ENCODE results near the gene ILF2. TPM values are rescaled to one million over a fixed set of nuclear protein-coding genes. Genes with fewer than 3 reads are reported as not detected.
"Not testable (repeated sequence)": the region's sequence is repeated elsewhere in the genome, so short reads cannot be mapped to it uniquely, and the experiment has no call there.

Gene ILF2
- total and polyA plus RNA-seq, 2 experiments from 2014 or later = 173 to 178 TPM

- Histone ChIP-seq H3K4me2 (no peak overlapping the region), H3K9me3 (ENCODE audit: low read depth) (no peaks in the 10 kb centered on the region), H4K20me1 (ENCODE audit: insufficient read depth, poor library complexity, severe bottlenecking) (peaks cover 14% of the 10 kb centered on the region), H3K27ac (peak overlapping the region; percentile 39), H3K4me3 (no peak overlapping the region), H3K27me3 (no peaks in the 10 kb centered on the region), H3K9me2 (replicated peaks; ENCODE audit: insufficient read depth) (no peaks in the 10 kb centered on the region), H3K4me1 (ENCODE audit: insufficient read depth) (peaks cover 11% of the 10 kb centered on the region), H2AFZ (no peak overlapping the region), H3K36me3 (replicated peaks; ENCODE audit: insufficient read depth, low read depth) (peaks cover 19% of the 10 kb centered on the region), H3K79me2 (peaks cover 44% of the 10 kb centered on the region)
- DNase-seq (ENCODE audit: low spot score) = no peak
- TF ChIP-seq EZH2phosphoT487 (IDR thresholded peaks at IDR 0.05; ENCODE audit: low read depth, severe bottlenecking, unreplicated experiment) = no peak
- TF ChIP-seq, protein P1, sequence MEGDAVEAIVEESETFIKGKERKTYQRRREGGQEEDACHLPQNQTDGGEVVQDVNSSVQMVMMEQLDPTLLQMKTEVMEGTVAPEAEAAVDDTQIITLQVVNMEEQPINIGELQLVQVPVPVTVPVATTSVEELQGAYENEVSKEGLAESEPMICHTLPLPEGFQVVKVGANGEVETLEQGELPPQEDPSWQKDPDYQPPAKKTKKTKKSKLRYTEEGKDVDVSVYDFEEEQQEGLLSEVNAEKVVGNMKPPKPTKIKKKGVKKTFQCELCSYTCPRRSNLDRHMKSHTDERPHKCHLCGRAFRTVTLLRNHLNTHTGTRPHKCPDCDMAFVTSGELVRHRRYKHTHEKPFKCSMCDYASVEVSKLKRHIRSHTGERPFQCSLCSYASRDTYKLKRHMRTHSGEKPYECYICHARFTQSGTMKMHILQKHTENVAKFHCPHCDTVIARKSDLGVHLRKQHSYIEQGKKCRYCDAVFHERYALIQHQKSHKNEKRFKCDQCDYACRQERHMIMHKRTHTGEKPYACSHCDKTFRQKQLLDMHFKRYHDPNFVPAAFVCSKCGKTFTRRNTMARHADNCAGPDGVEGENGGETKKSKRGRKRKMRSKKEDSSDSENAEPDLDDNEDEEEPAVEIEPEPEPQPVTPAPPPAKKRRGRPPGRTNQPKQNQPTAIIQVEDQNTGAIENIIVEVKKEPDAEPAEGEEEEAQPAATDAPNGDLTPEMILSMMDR (IDR thresholded peaks at IDR 0.05; ENCODE audit: poor library complexity) = no peak
- TF ChIP-seq EZH2 (IDR thresholded peaks at IDR 0.05; ENCODE audit: borderline replicate concordance) = no peak
Measured at GRCh38 chr1:153643816-153644215, 27.0 kb downstream of the ILF2 start.

GRCh38 chr1:153643100-153643499, 27.7 kb downstream of the ILF2 start:
- DNase-seq (ENCODE audit: low spot score) = no peak
- no peak overlapping the region for H3K27ac ChIP-seq
- H3K4me1 ChIP-seq (ENCODE audit: insufficient read depth) = peaks cover 11% of the 10 kb centered on the region
- TF ChIP-seq EZH2phosphoT487 (IDR thresholded peaks at IDR 0.05; ENCODE audit: low read depth, severe bottlenecking, unreplicated experiment) = no peak
- no peak for TF ChIP-seq EZH2 (IDR thresholded peaks at IDR 0.05; ENCODE audit: borderline replicate concordance)
- H3K4me3 ChIP-seq = no peak overlapping the region
- H4K20me1 ChIP-seq (ENCODE audit: insufficient read depth, poor library complexity, severe bottlenecking) = peaks cover 19% of the 10 kb centered on the region
- no peak overlapping the region for H3K4me2 ChIP-seq
- peaks cover 19% of the 10 kb centered on the region for H3K36me3 ChIP-seq (replicated peaks; ENCODE audit: insufficient read depth, low read depth)
- H2AFZ ChIP-seq = no peak overlapping the region
- peaks cover 52% of the 10 kb centered on the region for H3K79me2 ChIP-seq
- H3K9me2 ChIP-seq (replicated peaks; ENCODE audit: insufficient read depth) = no peaks in the 10 kb centered on the region
- WGBS (ENCODE audit: low lambda C conversion rate, missing lambda C conversion rate) = 89% methylated on average over 11 of the region's 11 CpGs
- no peaks in the 10 kb centered on the region for H3K27me3 ChIP-seq
- no peaks in the 10 kb centered on the region for H3K9me3 ChIP-seq (ENCODE audit: low read depth)

DNA sequence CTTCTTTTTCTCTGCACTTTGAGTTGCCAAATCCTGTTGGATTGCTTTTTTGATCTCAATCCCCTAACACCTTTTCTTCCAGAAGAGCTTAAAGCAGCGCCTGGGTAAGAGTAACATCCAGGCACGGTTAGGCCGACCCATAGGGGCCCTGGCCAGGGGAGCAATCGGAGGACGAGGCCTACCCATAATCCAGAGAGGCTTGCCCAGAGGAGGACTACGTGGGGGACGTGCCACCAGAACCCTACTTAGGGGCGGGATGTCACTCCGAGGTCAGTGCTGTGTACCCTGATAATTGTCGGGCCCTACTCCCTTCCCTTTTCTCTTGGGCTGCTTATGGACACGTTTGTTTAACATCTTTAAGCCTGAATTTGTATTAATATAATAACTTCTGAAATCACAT, 28.6 kb downstream of the ILF2 start:
- H3K9me3 ChIP-seq (ENCODE audit: low read depth) = no peaks in the 10 kb centered on the region
- no peak for DNase-seq (ENCODE audit: low spot score)
- TF ChIP-seq, protein P1 (IDR thresholded peaks at IDR 0.05; ENCODE audit: poor library complexity) = no peak
- TF ChIP-seq EZH2 (IDR thresholded peaks at IDR 0.05; ENCODE audit: borderline replicate concordance) (no peak), EZH2phosphoT487 (IDR thresholded peaks at IDR 0.05; ENCODE audit: low read depth, severe bottlenecking, unreplicated experiment) (no peak)
- 92% methylated on average over 11 of the region's 11 CpGs for WGBS (ENCODE audit: low lambda C conversion rate, missing lambda C conversion rate)
- peaks cover 61% of the 10 kb centered on the region for H3K79me2 ChIP-seq
- no peak overlapping the region for H2AFZ ChIP-seq
- no peak overlapping the region for H3K4me2 ChIP-seq
- H4K20me1 ChIP-seq (ENCODE audit: insufficient read depth, poor library complexity, severe bottlenecking) = peaks cover 25% of the 10 kb centered on the region
- H3K4me3 ChIP-seq = no peak overlapping the region
- peaks cover 11% of the 10 kb centered on the region for H3K4me1 ChIP-seq (ENCODE audit: insufficient read depth)
- H3K27me3 ChIP-seq = no peaks in the 10 kb centered on the region
- H3K9me2 ChIP-seq (replicated peaks; ENCODE audit: insufficient read depth) = no peaks in the 10 kb centered on the region
- no peak overlapping the region for H3K27ac ChIP-seq
- peaks cover 19% of the 10 kb centered on the region for H3K36me3 ChIP-seq (replicated peaks; ENCODE audit: insufficient read depth, low read depth)

- H3K36me3 ChIP-seq (replicated peaks; ENCODE audit: insufficient read depth, low read depth) = peaks cover 19% of the 10 kb centered on the region
- H4K20me1 ChIP-seq (ENCODE audit: insufficient read depth, poor library complexity, severe bottlenecking) = peaks cover 35% of the 10 kb centered on the region
- no peaks in the 10 kb centered on the region for H3K27me3 ChIP-seq
- H3K27ac ChIP-seq = no peak overlapping the region
- DNase-seq (ENCODE audit: low spot score) = no peak
- no peak overlapping the region for H2AFZ ChIP-seq
- H3K4me1 ChIP-seq (ENCODE audit: insufficient read depth) = peaks cover 11% of the 10 kb centered on the region
- no peak overlapping the region for H3K4me3 ChIP-seq
- WGBS (ENCODE audit: low lambda C conversion rate, missing lambda C conversion rate) = 83% methylated on average over 6 of the region's 6 CpGs
- no peaks in the 10 kb centered on the region for H3K9me2 ChIP-seq (replicated peaks; ENCODE audit: insufficient read depth)
- peaks cover 74% of the 10 kb centered on the region for H3K79me2 ChIP-seq
- no peaks in the 10 kb centered on the region for H3K9me3 ChIP-seq (ENCODE audit: low read depth)
- no peak overlapping the region for H3K4me2 ChIP-seq
- no peak for TF ChIP-seq EZH2 (IDR thresholded peaks at IDR 0.05; ENCODE audit: borderline replicate concordance)
- TF ChIP-seq, protein P1 (IDR thresholded peaks at IDR 0.05; ENCODE audit: poor library complexity) = no peak
- no peak for TF ChIP-seq EZH2phosphoT487 (IDR thresholded peaks at IDR 0.05; ENCODE audit: low read depth, severe bottlenecking, unreplicated experiment)
Measured at GRCh38 chr1:153640861-153641260, 29.9 kb downstream of the ILF2 start.

DNA sequence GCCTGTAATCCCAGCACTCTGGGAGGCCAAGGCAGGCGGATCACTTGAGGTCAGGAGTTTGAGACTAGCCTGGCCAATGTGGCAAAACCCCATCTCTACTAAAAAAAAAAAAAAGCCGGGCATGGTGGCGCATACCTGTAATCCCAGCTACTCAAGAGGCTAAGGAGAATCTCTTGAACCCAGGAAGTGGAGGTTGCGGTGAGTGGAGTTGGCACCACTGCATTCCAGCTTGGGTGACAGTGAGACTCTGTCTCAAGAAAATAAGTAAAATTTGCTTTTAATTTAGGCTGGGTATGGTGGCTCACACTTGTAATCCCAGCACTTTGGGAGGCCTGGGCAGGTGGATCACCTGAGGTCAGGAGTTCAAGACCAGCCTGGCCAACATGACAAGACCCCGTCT, 30.6 kb downstream of the ILF2 start:
- H2AFZ ChIP-seq = not testable (repeated sequence)
- Histone ChIP-seq H3K36me3 (replicated peaks; ENCODE audit: insufficient read depth, low read depth) (peaks cover 12% of the 10 kb centered on the region), H3K79me2 (peaks cover 78% of the 10 kb centered on the region)

More for the DNA sequence above, 30.6 kb downstream of the ILF2 start:
- H3K27me3 ChIP-seq; DNase-seq (ENCODE audit: low spot score); H3K4me3 ChIP-seq; H3K9me2 ChIP-seq (replicated peaks; ENCODE audit: insufficient read depth); H3K27ac ChIP-seq; H3K9me3 ChIP-seq (ENCODE audit: low read depth); H3K4me2 ChIP-seq: not testable (repeated sequence)
- WGBS (ENCODE audit: low lambda C conversion rate, missing lambda C conversion rate) = 100% methylated on average over 5 of the region's 5 CpGs
- Histone ChIP-seq H3K4me1 (ENCODE audit: insufficient read depth) (peaks cover 18% of the 10 kb centered on the region), H4K20me1 (ENCODE audit: insufficient read depth, poor library complexity, severe bottlenecking) (peaks cover 41% of the 10 kb centered on the region)

Measured in hepatocyte (in vitro differentiated cells).